ENCODE data around the gene LRP6. TPM values are rescaled to one million over a fixed set of nuclear protein-coding genes. Genes with fewer than 3 reads are reported as not detected.

The LRP6 gene
- total RNA-seq, 1 experiment from 2014 or later, result 22.0 TPM

DNA sequence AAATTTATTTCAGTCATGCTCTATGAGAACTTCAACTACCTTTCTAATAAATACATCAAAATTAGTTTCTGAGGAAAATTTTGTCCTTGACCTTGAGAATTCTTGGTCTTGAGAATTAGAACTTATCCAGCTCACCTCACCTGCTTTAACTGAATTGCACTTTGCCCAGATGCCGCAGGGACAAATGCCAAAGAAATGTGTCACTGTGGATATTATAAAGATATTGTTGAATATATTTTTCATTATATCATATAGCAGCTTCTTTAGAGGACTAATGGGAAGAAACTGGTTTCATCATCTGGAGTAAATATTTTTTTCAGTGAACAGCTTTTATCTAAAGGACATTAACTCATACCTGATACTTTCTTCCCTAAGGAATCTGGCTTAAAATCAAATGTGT lies 54.1 kb downstream of the LRP6 start:
- Histone ChIP-seq H3K27me3 (ENCODE audit: control insufficient read depth, insufficient read depth, low read length) (no peaks in the 10 kb centered on the region), H3K4me3 (ENCODE audit: low read depth in 2 of 2, low read length in 2 of 2) (no peak overlapping the region), H3K4me1 (ENCODE audit: control insufficient read depth, insufficient read depth, low read length) (peaks cover 3% of the 10 kb centered on the region; the same call in 1 of the 2 replicates), H3K9me3 (ENCODE audit: control insufficient read depth, insufficient read depth, low read depth, low read length) (no peaks in the 10 kb centered on the region), H3K27ac (ENCODE audit: low read length) (no peak overlapping the region), H3K36me3 (ENCODE audit: control insufficient read depth, insufficient read depth, low read length) (no peaks in the 10 kb centered on the region)
- ATAC-seq (no peak), DNase-seq (ENCODE audit: low read depth, low spot score) (no peak)
- in situ Hi-C loops (cut with HindIII; ENCODE audit: low pct_unique_long_range_greater_than_20kb, low sequenced_read_pairs), result no loop called here
- TF ChIP-seq, protein P1, sequence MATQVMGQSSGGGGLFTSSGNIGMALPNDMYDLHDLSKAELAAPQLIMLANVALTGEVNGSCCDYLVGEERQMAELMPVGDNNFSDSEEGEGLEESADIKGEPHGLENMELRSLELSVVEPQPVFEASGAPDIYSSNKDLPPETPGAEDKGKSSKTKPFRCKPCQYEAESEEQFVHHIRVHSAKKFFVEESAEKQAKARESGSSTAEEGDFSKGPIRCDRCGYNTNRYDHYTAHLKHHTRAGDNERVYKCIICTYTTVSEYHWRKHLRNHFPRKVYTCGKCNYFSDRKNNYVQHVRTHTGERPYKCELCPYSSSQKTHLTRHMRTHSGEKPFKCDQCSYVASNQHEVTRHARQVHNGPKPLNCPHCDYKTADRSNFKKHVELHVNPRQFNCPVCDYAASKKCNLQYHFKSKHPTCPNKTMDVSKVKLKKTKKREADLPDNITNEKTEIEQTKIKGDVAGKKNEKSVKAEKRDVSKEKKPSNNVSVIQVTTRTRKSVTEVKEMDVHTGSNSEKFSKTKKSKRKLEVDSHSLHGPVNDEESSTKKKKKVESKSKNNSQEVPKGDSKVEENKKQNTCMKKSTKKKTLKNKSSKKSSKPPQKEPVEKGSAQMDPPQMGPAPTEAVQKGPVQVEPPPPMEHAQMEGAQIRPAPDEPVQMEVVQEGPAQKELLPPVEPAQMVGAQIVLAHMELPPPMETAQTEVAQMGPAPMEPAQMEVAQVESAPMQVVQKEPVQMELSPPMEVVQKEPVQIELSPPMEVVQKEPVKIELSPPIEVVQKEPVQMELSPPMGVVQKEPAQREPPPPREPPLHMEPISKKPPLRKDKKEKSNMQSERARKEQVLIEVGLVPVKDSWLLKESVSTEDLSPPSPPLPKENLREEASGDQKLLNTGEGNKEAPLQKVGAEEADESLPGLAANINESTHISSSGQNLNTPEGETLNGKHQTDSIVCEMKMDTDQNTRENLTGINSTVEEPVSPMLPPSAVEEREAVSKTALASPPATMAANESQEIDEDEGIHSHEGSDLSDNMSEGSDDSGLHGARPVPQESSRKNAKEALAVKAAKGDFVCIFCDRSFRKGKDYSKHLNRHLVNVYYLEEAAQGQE (IDR thresholded peaks at IDR 0.05; ENCODE audit: insufficient read depth in 1 of 2, low read depth in 2 of 2, low read length in 1 of 2), result no peak
- TF ChIP-seq POLR2AphosphoS5 (IDR thresholded peaks at IDR 0.05; ENCODE audit: low read depth, low read length) (no peak), TCF7L2 (IDR thresholded peaks at IDR 0.05; ENCODE audit: low read depth, low read length) (no peak), SIN3A (IDR thresholded peaks at IDR 0.05; ENCODE audit: borderline replicate concordance, insufficient read depth, low read depth, low read length) (no peak)
- TF ChIP-seq, protein P2, sequence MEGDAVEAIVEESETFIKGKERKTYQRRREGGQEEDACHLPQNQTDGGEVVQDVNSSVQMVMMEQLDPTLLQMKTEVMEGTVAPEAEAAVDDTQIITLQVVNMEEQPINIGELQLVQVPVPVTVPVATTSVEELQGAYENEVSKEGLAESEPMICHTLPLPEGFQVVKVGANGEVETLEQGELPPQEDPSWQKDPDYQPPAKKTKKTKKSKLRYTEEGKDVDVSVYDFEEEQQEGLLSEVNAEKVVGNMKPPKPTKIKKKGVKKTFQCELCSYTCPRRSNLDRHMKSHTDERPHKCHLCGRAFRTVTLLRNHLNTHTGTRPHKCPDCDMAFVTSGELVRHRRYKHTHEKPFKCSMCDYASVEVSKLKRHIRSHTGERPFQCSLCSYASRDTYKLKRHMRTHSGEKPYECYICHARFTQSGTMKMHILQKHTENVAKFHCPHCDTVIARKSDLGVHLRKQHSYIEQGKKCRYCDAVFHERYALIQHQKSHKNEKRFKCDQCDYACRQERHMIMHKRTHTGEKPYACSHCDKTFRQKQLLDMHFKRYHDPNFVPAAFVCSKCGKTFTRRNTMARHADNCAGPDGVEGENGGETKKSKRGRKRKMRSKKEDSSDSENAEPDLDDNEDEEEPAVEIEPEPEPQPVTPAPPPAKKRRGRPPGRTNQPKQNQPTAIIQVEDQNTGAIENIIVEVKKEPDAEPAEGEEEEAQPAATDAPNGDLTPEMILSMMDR (IDR thresholded peaks at IDR 0.05), result no peak
- intact Hi-C loops (cut with micrococcal nuclease; ENCODE audit: unreplicated experiment), result no loop called here
- POLR2A ChIA-PET, result no interaction called here
- CTCF ChIA-PET, result interaction anchor here (0.6 kb wide), 1 partner anchor 100 kb away, joined by 3 read pairs; no protein-coding TSS in a partner anchor
- no TSS peak for BruUV-seq (replicated peaks)

DNA sequence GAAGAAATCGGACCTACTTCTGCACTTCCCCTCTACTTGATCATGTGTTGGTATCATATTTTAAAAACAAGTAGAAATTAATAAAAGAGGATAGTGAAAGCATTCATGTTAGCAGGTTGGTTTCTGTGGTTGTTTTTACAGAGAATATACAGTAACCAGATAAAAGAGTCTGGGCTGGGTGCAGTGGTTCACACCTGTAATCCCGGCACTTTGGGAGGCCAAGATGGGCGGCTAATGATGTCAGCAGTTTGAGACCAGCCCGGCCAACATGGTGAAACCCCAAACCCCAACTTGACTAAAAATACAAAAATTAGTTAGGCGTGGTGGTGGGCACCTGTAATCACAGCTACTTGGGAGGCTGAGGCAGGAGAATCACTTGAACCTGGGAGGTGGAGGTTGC lies 55.9 kb downstream of the LRP6 start:
- intact Hi-C loops (cut with micrococcal nuclease; ENCODE audit: unreplicated experiment), result no loop called here
- Histone ChIP-seq H3K27ac (ENCODE audit: low read length) (no peak overlapping the region), H3K4me3 (ENCODE audit: low read depth in 2 of 2, low read length in 2 of 2) (no peak overlapping the region), H3K4me1 (ENCODE audit: control insufficient read depth, insufficient read depth, low read length) (no peaks in the 10 kb centered on the region), H3K36me3 (ENCODE audit: control insufficient read depth, insufficient read depth, low read length) (no peaks in the 10 kb centered on the region), H3K27me3 (ENCODE audit: control insufficient read depth, insufficient read depth, low read length) (no peaks in the 10 kb centered on the region), H3K9me3 (ENCODE audit: control insufficient read depth, insufficient read depth, low read depth, low read length) (no peaks in the 10 kb centered on the region)
- POLR2A ChIA-PET, result no interaction called here
- DNase-seq (ENCODE audit: low read depth, low spot score), result no peak
- ATAC-seq, result no peak
- TF ChIP-seq TCF7L2 (IDR thresholded peaks at IDR 0.05; ENCODE audit: low read depth, low read length) (no peak), POLR2AphosphoS5 (IDR thresholded peaks at IDR 0.05; ENCODE audit: low read depth, low read length) (no peak)
- TF ChIP-seq, protein P1 (IDR thresholded peaks at IDR 0.05; ENCODE audit: insufficient read depth in 1 of 2, low read depth in 2 of 2, low read length in 1 of 2), result no peak
- TF ChIP-seq, protein P2 (IDR thresholded peaks at IDR 0.05), result no peak
- CTCF ChIA-PET, result no interaction called here
- in situ Hi-C loops (cut with HindIII; ENCODE audit: low pct_unique_long_range_greater_than_20kb, low sequenced_read_pairs), result no loop called here
- BruUV-seq (replicated peaks), result no TSS peak

Measured in Panc1 (cell line).